CD8-positive, alpha-beta memory T cell (primary cell): ENCODE data around the gene ZNF407. TPM values are rescaled to one million over a fixed set of nuclear protein-coding genes. Genes with fewer than 3 reads are reported as not detected.

Source experiments
- CTCF ChIA-PET: fragments of 350-600 bp; sonication (Branson Sonifier 250); formaldehyde crosslinking; loops from one replicate; lab custom pipeline; 2021; ENCODE audit warnings: antibody characterized with exemption; lab: Charles Lee
- POLR2A ChIA-PET: fragments of 350-600 bp; sonication (Branson Sonifier 250); formaldehyde crosslinking; loops from one replicate; lab custom pipeline; 2021; ENCODE audit warnings: antibody characterized with exemption; lab: Charles Lee
- DNase-seq, 5 donors: peaks; one replicate each; pipeline versions ENCODE4 v3.0.0 to v3.0.0-alpha.2; 2020 to 2022; ENCODE audit warnings: mixed read lengths in 1 of 5
- H3K27ac ChIP-seq: one replicate; pipeline ENCODE4 v1.7.0; 2013; ENCODE audit warnings: low read depth, mild to moderate bottlenecking, low read length, moderate library complexity
- H3K27me3 ChIP-seq: 2 replicates; pipeline ENCODE4 v1.7.0; 2013; ENCODE audit warnings: low read length, mild to moderate bottlenecking; ENCODE audit not compliant: insufficient read depth, poor library complexity, severe bottlenecking
- H3K36me3 ChIP-seq: 2 replicates; pipeline ENCODE4 v1.7.0; 2013; ENCODE audit warnings: mild to moderate bottlenecking, low read length, moderate library complexity; ENCODE audit not compliant: insufficient read depth
- H3K4me1 ChIP-seq: 2 replicates; pipeline ENCODE4 v1.7.0; 2013; ENCODE audit warnings: mild to moderate bottlenecking, low read length, moderate library complexity; ENCODE audit not compliant: insufficient read depth
- H3K4me3 ChIP-seq: 2 replicates; pipeline ENCODE4 v1.7.0; 2013; ENCODE audit warnings: mild to moderate bottlenecking, low read length
- H3K9me3 ChIP-seq: 2 replicates; pipeline ENCODE4 v1.7.0; 2013; ENCODE audit warnings: mild to moderate bottlenecking, low read length
- H3K27ac Mint-ChIP-seq, 8 donors: one replicate each; pipeline ENCODE4 v1.8.0; 2020 to 2021; ENCODE audit warnings: mixed read lengths in 8 of 8, mild to moderate bottlenecking in 6 of 8, inconsistent platforms in 3 of 8, moderate library complexity in 3 of 8
- H3K27me3 Mint-ChIP-seq, 2 donors: one replicate each; pipeline ENCODE4 v1.8.0; 2020 to 2021; ENCODE audit warnings: mixed read lengths in 2 of 2, mild to moderate bottlenecking in 1 of 2, moderate library complexity in 1 of 2
- H3K36me3 Mint-ChIP-seq, 3 donors: one replicate each; pipeline ENCODE4 v1.8.0; 2020 to 2021; ENCODE audit warnings: mixed read lengths in 3 of 3, inconsistent platforms in 1 of 3, mild to moderate bottlenecking in 1 of 3
- H3K4me1 Mint-ChIP-seq, 3 donors: one replicate each; pipeline ENCODE4 v1.8.0; 2020 to 2021; ENCODE audit warnings: mixed read lengths in 3 of 3, inconsistent platforms in 1 of 3, mild to moderate bottlenecking in 1 of 3
- H3K4me3 Mint-ChIP-seq, 7 donors: one replicate each; pipeline ENCODE4 v1.8.0; 2020 to 2021; ENCODE audit warnings: mixed read lengths in 7 of 7, mild to moderate bottlenecking in 6 of 7, moderate library complexity in 4 of 7, inconsistent platforms in 2 of 7
- H3K9me3 Mint-ChIP-seq, 5 donors: one replicate each; pipeline ENCODE4 v1.8.0; 2020 to 2022; ENCODE audit warnings: mixed read lengths in 5 of 5, mild to moderate bottlenecking in 3 of 5, moderate library complexity in 2 of 5, inconsistent platforms in 1 of 5
- polyA plus RNA-seq: library from polyadenylated mRNA; unstranded; fragments of 300-500 nt; fragmentation: Illumina TruSeq; gene quantifications from one replicate; pipeline ENCODE4 v1.2.3, GENCODE V29; 2021
- total RNA-seq, 2 experiments: library from RNA; stranded (reverse); gene quantifications; one replicate each; pipeline ENCODE4 v1.2.3, GENCODE V29; 2021

The ZNF407 gene
- total and polyA plus RNA-seq, 3 experiments from 2014 or later = 4.1 to 15.5 (median 14.9) TPM

GRCh38 chr18:74981476-74981875, 383.8 kb downstream of the ZNF407 start:
- Histone ChIP-seq H3K9me3 (no peaks in the 10 kb centered on the region), H3K4me3 (no peak overlapping the region), H3K27ac (no peak overlapping the region), H3K27me3 (no peaks in the 10 kb centered on the region), H3K36me3 (no peaks in the 10 kb centered on the region), H3K4me1 (no peaks in the 10 kb centered on the region)
- ChIA-PET POLR2A (no interaction called here), CTCF (no interaction called here)
- H3K36me3 Mint-ChIP-seq = peaks cover 8 to 10% (median 9%) of the 10 kb centered on the region in 3 donors
- H3K27ac Mint-ChIP-seq = no peak overlapping the region
- H3K4me1 Mint-ChIP-seq = peaks cover 0 to 2% (median 0%) of the 10 kb centered on the region in 3 donors
- H3K27me3 Mint-ChIP-seq = no peaks in the 10 kb centered on the region
- H3K4me3 Mint-ChIP-seq = peak overlapping the region in 1 of 7 donors; percentile 44
- no peaks in the 10 kb centered on the region for H3K9me3 Mint-ChIP-seq
- DNase-seq = no peak

GRCh38 chr18:74982946-74983635, 385.4 kb downstream of the ZNF407 start:
- Mint-ChIP-seq H3K36me3 (peaks cover 5 to 9% (median 8%) of the 10 kb centered on the region in 3 donors), H3K4me1 (peaks cover 0 to 4% (median 2%) of the 10 kb centered on the region in 3 donors), H3K4me3 (no peak overlapping the region), H3K27ac (no peak overlapping the region), H3K9me3 (no peaks in the 10 kb centered on the region), H3K27me3 (no peaks in the 10 kb centered on the region)
- ChIA-PET POLR2A (no interaction called here), CTCF (no interaction called here)
- Histone ChIP-seq H3K9me3 (no peaks in the 10 kb centered on the region), H3K36me3 (no peaks in the 10 kb centered on the region), H3K4me1 (no peaks in the 10 kb centered on the region), H3K27ac (no peak overlapping the region), H3K27me3 (no peaks in the 10 kb centered on the region), H3K4me3 (no peak overlapping the region)
- no peak for DNase-seq

GRCh38 chr18:74989134-74989533, 391.5 kb downstream of the ZNF407 start:
- ChIA-PET CTCF (no interaction called here), POLR2A (no interaction called here)
- no peaks in the 10 kb centered on the region for H3K36me3 ChIP-seq
- Mint-ChIP-seq H3K36me3 (peaks cover 0 to 4% (median 0%) of the 10 kb centered on the region in 3 donors), H3K27ac (peak overlapping the region in 7 of 8 donors; percentile 12 to 70 (median 43)), H3K9me3 (no peaks in the 10 kb centered on the region), H3K4me1 (peaks cover 44 to 56% (median 51%) of the 10 kb centered on the region in 3 donors), H3K4me3 (peak overlapping the region in 1 of 7 donors; percentile 24), H3K27me3 (no peaks in the 10 kb centered on the region)
- H3K27me3 ChIP-seq = no peaks in the 10 kb centered on the region
- peaks cover 20% of the 10 kb centered on the region for H3K4me1 ChIP-seq
- no peaks in the 10 kb centered on the region for H3K9me3 ChIP-seq
- no peak overlapping the region for H3K4me3 ChIP-seq
- H3K27ac ChIP-seq = no peak overlapping the region
- no peak for DNase-seq

- Mint-ChIP-seq H3K4me1 (peaks cover 59 to 70% (median 66%) of the 10 kb centered on the region in 3 donors), H3K9me3 (no peaks in the 10 kb centered on the region), H3K27ac (peak overlapping the region; percentile 44 to 94 (median 80)), H3K36me3 (peaks cover 0 to 4% (median 0%) of the 10 kb centered on the region in 3 donors), H3K27me3 (no peaks in the 10 kb centered on the region), H3K4me3 (peak overlapping the region; percentile 11 to 72 (median 55))
- H3K27me3 ChIP-seq = no peaks in the 10 kb centered on the region
- no peaks in the 10 kb centered on the region for H3K9me3 ChIP-seq
- no peak overlapping the region for H3K27ac ChIP-seq
- ChIA-PET POLR2A (interaction anchor here (0.6 kb wide), 1 partner anchor 727 kb away, joined by 5 read pairs; no protein-coding TSS in a partner anchor), CTCF (interaction anchor here (1.3 to 1.6 kb wide), 2 partner anchors 13 to 28 kb away, joined by 3 read pairs; no protein-coding TSS in a partner anchor)
- peaks cover 34% of the 10 kb centered on the region for H3K4me1 ChIP-seq
- no peak for DNase-seq
- no peak overlapping the region for H3K4me3 ChIP-seq
- no peaks in the 10 kb centered on the region for H3K36me3 ChIP-seq
Measured at GRCh38 chr18:74990563-74991081, 393.0 kb downstream of the ZNF407 start.

- POLR2A ChIA-PET = interaction anchor here (0.6 to 0.9 kb wide), 2 partner anchors 35 to 75 kb away, joined by 3 to 4 read pairs; no protein-coding TSS in a partner anchor
- no peaks in the 10 kb centered on the region for H3K9me3 ChIP-seq
- Mint-ChIP-seq H3K4me3 (peak overlapping the region; percentile 77 to 91 (median 81)), H3K36me3 (peaks cover 2 to 8% (median 6%) of the 10 kb centered on the region in 3 donors), H3K4me1 (peaks cover 63 to 68% (median 68%) of the 10 kb centered on the region in 3 donors), H3K9me3 (peaks cover 0 to 2% (median 0%) of the 10 kb centered on the region in 5 donors), H3K27ac (peak overlapping the region; percentile 77 to 96 (median 92)), H3K27me3 (no peaks in the 10 kb centered on the region)
- H3K27ac ChIP-seq = peak overlapping the region; percentile 64
- no peaks in the 10 kb centered on the region for H3K36me3 ChIP-seq
- DNase-seq = peak in 4 of 5 donors; percentile 4 to 56 (median 36)
- H3K4me3 ChIP-seq = peak overlapping the region; percentile 33
- no peaks in the 10 kb centered on the region for H3K27me3 ChIP-seq
- CTCF ChIA-PET = interaction anchor here (1.0 kb wide), 3 partner anchors 16 to 76 kb away, joined by 3 to 4 read pairs (median 3); no protein-coding TSS in a partner anchor
- H3K4me1 ChIP-seq = peaks cover 38% of the 10 kb centered on the region
Measured at GRCh38 chr18:74994502-74995418, 397.1 kb downstream of the ZNF407 start.

- Mint-ChIP-seq H3K4me1 (peaks cover 57 to 62% (median 62%) of the 10 kb centered on the region in 3 donors), H3K27ac (peak overlapping the region; percentile 77 to 96 (median 92)), H3K36me3 (peaks cover 2 to 8% (median 6%) of the 10 kb centered on the region in 3 donors), H3K27me3 (no peaks in the 10 kb centered on the region), H3K9me3 (peaks cover 0 to 2% (median 0%) of the 10 kb centered on the region in 5 donors), H3K4me3 (peak overlapping the region; percentile 77 to 91 (median 81))
- Histone ChIP-seq H3K27me3 (no peaks in the 10 kb centered on the region), H3K36me3 (no peaks in the 10 kb centered on the region), H3K4me3 (peak overlapping the region; percentile 33), H3K4me1 (peaks cover 35% of the 10 kb centered on the region), H3K27ac (peak overlapping the region; percentile 64), H3K9me3 (no peaks in the 10 kb centered on the region)
- CTCF ChIA-PET = interaction anchor here (0.8 to 1.0 kb wide), 4 partner anchors 17 to 75 kb away, joined by 3 to 4 read pairs (median 3); no protein-coding TSS in a partner anchor
- POLR2A ChIA-PET = interaction anchor here (0.6 to 0.9 kb wide), 2 partner anchors 34 to 75 kb away, joined by 3 to 4 read pairs; no protein-coding TSS in a partner anchor
- DNase-seq = no peak
Measured at GRCh38 chr18:74995419-74995736, 397.7 kb downstream of the ZNF407 start.

GRCh38 chr18:74996055-74996454, 398.4 kb downstream of the ZNF407 start:
- no peaks in the 10 kb centered on the region for H3K27me3 ChIP-seq
- ChIA-PET CTCF (interaction anchor here (0.8 to 1.0 kb wide), 2 partner anchors 30 to 32 kb away, joined by 3 to 4 read pairs; no protein-coding TSS in a partner anchor), POLR2A (no interaction called here)
- peak in 2 of 5 donors; percentile 19 to 50 for DNase-seq
- no peaks in the 10 kb centered on the region for H3K9me3 ChIP-seq
- peak overlapping the region in 7 of 8 donors; percentile 56 to 95 (median 87) for H3K27ac Mint-ChIP-seq
- peaks cover 30% of the 10 kb centered on the region for H3K4me1 ChIP-seq
- peaks cover 50 to 55% (median 55%) of the 10 kb centered on the region in 3 donors for H3K4me1 Mint-ChIP-seq
- no peaks in the 10 kb centered on the region for H3K36me3 ChIP-seq
- peaks cover 2 to 8% (median 6%) of the 10 kb centered on the region in 3 donors for H3K36me3 Mint-ChIP-seq
- H3K9me3 Mint-ChIP-seq = peaks cover 0 to 2% (median 0%) of the 10 kb centered on the region in 5 donors
- H3K27me3 Mint-ChIP-seq = no peaks in the 10 kb centered on the region
- H3K4me3 ChIP-seq = no peak overlapping the region
- H3K4me3 Mint-ChIP-seq = peak overlapping the region; percentile 65 to 91 (median 81)
- H3K27ac ChIP-seq = no peak overlapping the region
